ENCODE data around the gene ANXA4.
"Not testable (repeated sequence)": the region's sequence is repeated elsewhere in the genome, so short reads cannot be mapped to it uniquely, and the experiment has no call there.

ANXA4 gene

GRCh38 chr2:69753659-69754363 lies 11.9 kb downstream of the ANXA4 start:
- no peak for DNase-seq (ENCODE audit: low read depth in 3 of 3, low spot score in 1 of 3)

GRCh38 chr2:69754633-69755032 lies 12.7 kb downstream of the ANXA4 start:
- no peak for DNase-seq (ENCODE audit: low read depth in 3 of 3, low spot score in 1 of 3)

- no peak for DNase-seq (ENCODE audit: low read depth in 3 of 3, low spot score in 1 of 3)
Measured at GRCh38 chr2:69755862-69756467, 14.0 kb downstream of the ANXA4 start.

- no peak for DNase-seq (ENCODE audit: low read depth in 3 of 3, low spot score in 1 of 3)
Measured at GRCh38 chr2:69762025-69762424, 20.1 kb downstream of the ANXA4 start.

GRCh38 chr2:69762513-69763494 lies 20.9 kb downstream of the ANXA4 start:
- no peak for DNase-seq (ENCODE audit: low read depth in 3 of 3, low spot score in 1 of 3)

- DNase-seq (ENCODE audit: low read depth in 3 of 3, low spot score in 1 of 3), result not testable (repeated sequence)
Measured at GRCh38 chr2:69763831-69764230, 21.9 kb downstream of the ANXA4 start.

GRCh38 chr2:69764286-69765095 lies 22.6 kb downstream of the ANXA4 start:
- DNase-seq (ENCODE audit: low read depth in 3 of 3, low spot score in 1 of 3), result no peak

- no peak for DNase-seq (ENCODE audit: low read depth in 3 of 3, low spot score in 1 of 3)
Measured at GRCh38 chr2:69765096-69765380, 23.1 kb downstream of the ANXA4 start.

- no peak for DNase-seq (ENCODE audit: low read depth in 3 of 3, low spot score in 1 of 3)
Measured at GRCh38 chr2:69766014-69766413, 24.1 kb downstream of the ANXA4 start.

GRCh38 chr2:69767034-69767433 lies 25.1 kb downstream of the ANXA4 start:
- DNase-seq (ENCODE audit: low read depth in 3 of 3, low spot score in 1 of 3), result no peak

- no peak for DNase-seq (ENCODE audit: low read depth in 3 of 3, low spot score in 1 of 3)
Measured at GRCh38 chr2:69768235-69768634, 26.3 kb downstream of the ANXA4 start.

- DNase-seq (ENCODE audit: low read depth in 3 of 3, low spot score in 1 of 3), result no peak
Measured at GRCh38 chr2:69768789-69769188, 26.9 kb downstream of the ANXA4 start.

GRCh38 chr2:69769272-69769671 lies 27.3 kb downstream of the ANXA4 start:
- DNase-seq (ENCODE audit: low read depth in 3 of 3, low spot score in 1 of 3), result no peak

- no peak for DNase-seq (ENCODE audit: low read depth in 3 of 3, low spot score in 1 of 3)
Measured at GRCh38 chr2:69770193-69770702, 28.3 kb downstream of the ANXA4 start.

- no peak for DNase-seq (ENCODE audit: low read depth in 3 of 3, low spot score in 1 of 3)
Measured at GRCh38 chr2:69770747-69771146, 28.8 kb downstream of the ANXA4 start.

GRCh38 chr2:69771461-69771860 lies 29.5 kb downstream of the ANXA4 start:
- DNase-seq (ENCODE audit: low read depth in 3 of 3, low spot score in 1 of 3), result no peak

- no peak for DNase-seq (ENCODE audit: low read depth in 3 of 3, low spot score in 1 of 3)
Measured at GRCh38 chr2:69773206-69773605, 31.3 kb downstream of the ANXA4 start.

- not testable (repeated sequence) for DNase-seq (ENCODE audit: low read depth in 3 of 3, low spot score in 1 of 3)
Measured at GRCh38 chr2:69774258-69774983, 32.5 kb downstream of the ANXA4 start.

- DNase-seq (ENCODE audit: low read depth in 3 of 3, low spot score in 1 of 3), result no peak
Measured at GRCh38 chr2:69774984-69775982, 33.3 kb downstream of the ANXA4 start.
